Neural cell (in vitro differentiated cells): ENCODE measurements around the gene CAT. TPM values are rescaled to one million over a fixed set of nuclear protein-coding genes. Genes with fewer than 3 reads are reported as not detected.

ENCODE experiments used
- H2AFZ ChIP-seq: fragments of 200-600, 300-800 bp; sonication (generic), shearing (Covaris generic); 2 replicates; pipeline ENCODE4 v1.6.0; 2014; ENCODE audit warnings: low read depth, mild to moderate bottlenecking, antibody characterized with exemption, low read length, moderate library complexity
- H3F3A ChIP-seq: fragments of 200-600 bp; shearing (Covaris generic); 2 replicates; pipeline ENCODE4 v1.6.1; 2016; ENCODE audit warnings: mild to moderate bottlenecking, moderate library complexity, mixed read lengths, antibody characterized with exemption, low read length; ENCODE audit not compliant: insufficient read depth, poor library complexity, severe bottlenecking
- H3K27ac ChIP-seq: fragments of 200-600, 300-800 bp; sonication (generic), shearing (Covaris generic); 2 replicates; pipeline ENCODE4 v1.5.1; 2014; ENCODE audit warnings: mild to moderate bottlenecking, low read length, moderate library complexity
- H3K27me3 ChIP-seq: fragments of 300-800, 200-600 bp; sonication (generic), shearing (Covaris generic); 2 replicates; pipeline ENCODE4 v1.6.0; 2014; ENCODE audit warnings: mild to moderate bottlenecking, low read depth, low read length, moderate library complexity; ENCODE audit not compliant: insufficient read depth
- H3K36me3 ChIP-seq: fragments of 300-800, 200-600 bp; sonication (generic), shearing (Covaris generic); 2 replicates; pipeline ENCODE4 v1.5.1; 2014; ENCODE audit warnings: mild to moderate bottlenecking, antibody characterized with exemption, low read length, moderate library complexity; ENCODE audit not compliant: insufficient read depth
- H3K4me2 ChIP-seq: fragments of 300-800, 200-600 bp; sonication (generic), shearing (Covaris generic); 2 replicates; pipeline ENCODE4 v1.6.0; 2014; ENCODE audit warnings: mild to moderate bottlenecking, low read length
- H3K4me3 ChIP-seq: fragments of 300-800, 200-600 bp; sonication (generic), shearing (Covaris generic); 2 replicates; pipeline ENCODE4 v1.5.1; 2014; ENCODE audit warnings: mild to moderate bottlenecking, low read length, moderate library complexity
- H3K79me2 ChIP-seq: fragments of 200-600 bp; shearing (Covaris generic); replicated peaks from 2 replicates; pipeline ENCODE4 v1.6.0; 2014; ENCODE audit warnings: mild to moderate bottlenecking, low read length, moderate library complexity; ENCODE audit not compliant: insufficient read depth
- H3K9ac ChIP-seq: fragments of 300-800, 200-600 bp; sonication (generic), shearing (Covaris generic); 2 replicates; pipeline ENCODE4 v1.6.1; 2016; ENCODE audit warnings: mild to moderate bottlenecking, low read length, mixed read lengths
- H3K9me2 ChIP-seq: fragments of 200-600 bp; shearing (Covaris generic); 2 replicates; pipeline ENCODE4 v1.6.1; 2016; ENCODE audit warnings: mild to moderate bottlenecking, low read length, mixed read lengths; ENCODE audit not compliant: insufficient read depth
- H3K9me3 ChIP-seq: fragments of 200-600, 300-800 bp; sonication (generic), shearing (Covaris generic); 2 replicates; pipeline ENCODE4 v1.6.1; 2016; ENCODE audit warnings: mild to moderate bottlenecking, mixed run types, low read length, moderate library complexity, mixed read lengths
- H4K20me1 ChIP-seq: fragments of 200-600 bp; shearing (Covaris generic); 2 replicates; pipeline ENCODE4 v1.6.1; 2016; ENCODE audit warnings: mild to moderate bottlenecking, mixed run types; ENCODE audit not compliant: insufficient read depth
- CTCF ChIP-seq: fragments of 450-650 bp; IDR thresholded peaks from 2 replicates; pipeline ENCODE4 v1.5.1; 2014; ENCODE audit warnings: antibody characterized with exemption, mild to moderate bottlenecking, moderate library complexity; ENCODE audit not compliant: poor library complexity, severe bottlenecking
- EP300 ChIP-seq: fragments of 450-650 bp; conservative IDR thresholded peaks from 2 replicates; pipeline ENCODE4 v1.6.1; 2014; ENCODE audit warnings: antibody characterized with exemption, mild to moderate bottlenecking, moderate library complexity; ENCODE audit not compliant: poor library complexity, severe bottlenecking
- EZH2 ChIP-seq: fragments of 200-600, 300-800 bp; shearing (Covaris generic), sonication (generic); IDR thresholded peaks from 2 replicates; pipeline ENCODE4 v1.6.1; 2014; ENCODE audit warnings: antibody characterized with exemption, low read length, borderline replicate concordance, mild to moderate bottlenecking; ENCODE audit not compliant: insufficient read depth, poor library complexity, severe bottlenecking
- MXI1 ChIP-seq: fragments of 450-650 bp; conservative IDR thresholded peaks from 2 replicates; pipeline ENCODE4 v1.6.1; 2014; ENCODE audit warnings: antibody characterized with exemption, mild to moderate bottlenecking; ENCODE audit not compliant: poor library complexity, severe bottlenecking
- POLR2AphosphoS5 ChIP-seq: IDR thresholded peaks from 2 replicates; pipeline ENCODE4 v1.6.1; 2012
- RAD21 ChIP-seq: fragments of 450-650 bp; conservative IDR thresholded peaks from 2 replicates; pipeline ENCODE4 v1.6.1; 2014; ENCODE audit warnings: antibody characterized with exemption, mild to moderate bottlenecking, moderate library complexity
- REST ChIP-seq: IDR thresholded peaks from 2 replicates; pipeline ENCODE4 v1.6.1; 2012; ENCODE audit warnings: borderline replicate concordance
- SMC3 ChIP-seq: fragments of 450-650 bp; conservative IDR thresholded peaks from 2 replicates; pipeline ENCODE4 v1.6.1; 2014; ENCODE audit warnings: antibody characterized with exemption, mild to moderate bottlenecking, moderate library complexity; ENCODE audit not compliant: poor library complexity
- TAF1 ChIP-seq: IDR thresholded peaks from 2 replicates; pipeline ENCODE4 v1.6.1; 2012; ENCODE audit warnings: low read depth
- polyA plus RNA-seq: library from polyadenylated mRNA; depleted of rRNA; stranded (reverse); fragments of >200 nt; gene quantifications from 2 replicates; pipeline ENCODE4 v1.2.3, GENCODE V29; 2014

CAT gene
- polyA plus RNA-seq, 1 donor from 2014 or later = 40.1 TPM

- Histone ChIP-seq H3K27ac (no peak overlapping the region), H3F3A (no peaks in the 10 kb centered on the region), H3K9ac (no peak overlapping the region), H3K79me2 (no peaks in the 10 kb centered on the region), H3K9me2 (no peaks in the 10 kb centered on the region), H3K4me2 (no peak overlapping the region), H3K27me3 (no peaks in the 10 kb centered on the region), H3K9me3 (no peaks in the 10 kb centered on the region), H3K36me3 (no peaks in the 10 kb centered on the region), H3K4me3 (no peak overlapping the region), H4K20me1 (no peaks in the 10 kb centered on the region), H2AFZ (no peak overlapping the region)
- TF ChIP-seq CTCF (no peak), TAF1 (no peak), EZH2 (no peak), SMC3 (no peak), EP300 (no peak), REST (no peak), POLR2AphosphoS5 (no peak), MXI1 (no peak), RAD21 (no peak)
Observed at GRCh38 chr11:34519595-34520235, 81.0 kb downstream of the CAT start.

- Histone ChIP-seq H2AFZ (no peak overlapping the region), H3K9me3 (no peaks in the 10 kb centered on the region), H3K4me3 (no peak overlapping the region), H3K4me2 (no peak overlapping the region), H3K27ac (no peak overlapping the region), H3K36me3 (no peaks in the 10 kb centered on the region), H3F3A (no peaks in the 10 kb centered on the region), H4K20me1 (no peaks in the 10 kb centered on the region), H3K9me2 (no peaks in the 10 kb centered on the region), H3K27me3 (no peaks in the 10 kb centered on the region), H3K9ac (no peak overlapping the region), H3K79me2 (no peaks in the 10 kb centered on the region)
- TF ChIP-seq CTCF (no peak), RAD21 (no peak), POLR2AphosphoS5 (no peak), REST (no peak), SMC3 (no peak), EP300 (no peak), MXI1 (no peak), EZH2 (no peak), TAF1 (no peak)
Observed at GRCh38 chr11:34521265-34521664, 82.5 kb downstream of the CAT start.
